ENCODE measurements around the gene GOT2.
A peak's percentile ranks its signal among the peaks of the same experiment; 100 is the strongest.
"Not testable (repeated sequence)": the region's sequence is repeated elsewhere in the genome, so short reads cannot be mapped to it uniquely, and the experiment has no call there.

The GOT2 gene

DNA sequence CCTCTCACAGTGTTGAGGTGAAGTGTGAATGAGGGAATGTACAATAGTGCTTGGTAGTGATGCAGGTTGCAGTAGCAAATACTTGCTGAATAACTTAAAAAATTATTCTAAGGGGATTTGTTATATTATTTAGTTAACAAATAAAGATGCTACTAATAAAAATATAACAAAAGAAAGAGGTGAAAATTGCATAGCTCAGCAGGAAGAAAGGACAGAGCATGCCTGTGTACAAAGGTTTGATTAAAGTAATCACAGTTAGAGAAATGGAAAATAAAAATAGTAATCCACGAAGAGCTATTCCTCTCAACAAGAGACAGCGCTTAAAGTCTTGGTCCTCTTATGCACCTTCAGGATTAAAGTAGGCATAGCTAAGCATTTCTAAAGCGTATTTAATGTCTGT lies 11.0 kb downstream of the GOT2 start:
- DNase-seq (ENCODE audit: extremely low read depth in 1 of 2, low read depth in 1 of 2): no peak

DNA sequence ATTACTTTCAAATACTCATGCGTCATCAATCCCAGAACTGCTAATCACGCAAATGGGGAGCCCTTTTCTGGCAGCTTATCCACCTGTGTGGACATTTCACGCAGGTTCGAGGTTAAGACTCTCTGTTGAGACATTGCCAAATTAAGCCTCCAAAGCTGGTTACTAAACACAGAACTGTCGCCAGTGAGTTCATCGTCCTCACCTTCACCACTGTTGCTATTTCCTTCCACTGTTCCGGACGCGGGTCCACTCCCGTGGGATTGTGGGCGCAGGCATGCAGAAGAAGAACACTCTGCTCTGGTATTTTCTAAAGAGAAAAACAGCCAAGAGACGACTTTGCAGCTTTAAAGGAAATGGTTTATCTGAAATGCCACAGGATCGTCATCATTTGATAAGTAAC lies 16.1 kb downstream of the GOT2 start:
- no peak for DNase-seq (ENCODE audit: extremely low read depth in 1 of 2, low read depth in 1 of 2)

DNA sequence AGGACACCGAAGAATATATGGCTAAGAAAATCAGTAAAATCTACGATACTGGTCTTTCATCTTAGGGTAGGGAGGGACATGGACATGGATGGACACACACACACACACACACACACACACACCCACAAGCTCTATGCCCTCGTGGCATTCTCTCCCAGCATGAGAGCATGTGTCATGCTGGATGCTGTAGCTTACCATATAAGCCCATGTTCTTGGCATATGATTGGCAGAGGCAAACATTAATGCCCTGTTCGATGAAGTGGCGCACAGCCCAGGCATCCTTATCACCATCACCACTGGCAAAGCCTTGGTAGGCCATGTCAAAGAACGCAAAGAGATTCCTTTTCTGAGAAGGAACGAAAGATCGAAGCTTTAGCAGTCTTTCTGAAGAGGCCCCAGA lies 17.6 kb downstream of the GOT2 start:
- no peak for DNase-seq (ENCODE audit: extremely low read depth in 1 of 2, low read depth in 1 of 2)

DNA sequence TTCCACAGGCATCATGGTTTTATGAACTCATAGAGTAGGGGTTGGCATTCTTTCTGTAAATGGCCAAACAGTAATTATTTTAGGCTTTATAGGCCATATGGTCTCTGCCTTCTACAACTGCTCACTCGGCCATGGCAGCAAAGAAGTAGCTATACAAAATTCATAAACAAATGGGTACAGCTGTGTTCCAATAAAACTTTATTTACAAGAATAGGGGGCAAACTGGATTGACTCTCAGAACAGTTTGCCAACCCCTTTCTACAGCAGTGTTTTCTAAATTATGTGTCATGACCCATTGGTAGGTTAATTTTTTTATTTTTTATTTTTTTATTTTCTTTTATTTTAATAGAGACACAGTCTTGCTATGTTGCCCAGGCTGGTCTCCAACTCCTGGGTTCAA lies 20.4 kb downstream of the GOT2 start:
- DNase-seq (ENCODE audit: extremely low read depth in 1 of 2, low read depth in 1 of 2): no peak

DNA sequence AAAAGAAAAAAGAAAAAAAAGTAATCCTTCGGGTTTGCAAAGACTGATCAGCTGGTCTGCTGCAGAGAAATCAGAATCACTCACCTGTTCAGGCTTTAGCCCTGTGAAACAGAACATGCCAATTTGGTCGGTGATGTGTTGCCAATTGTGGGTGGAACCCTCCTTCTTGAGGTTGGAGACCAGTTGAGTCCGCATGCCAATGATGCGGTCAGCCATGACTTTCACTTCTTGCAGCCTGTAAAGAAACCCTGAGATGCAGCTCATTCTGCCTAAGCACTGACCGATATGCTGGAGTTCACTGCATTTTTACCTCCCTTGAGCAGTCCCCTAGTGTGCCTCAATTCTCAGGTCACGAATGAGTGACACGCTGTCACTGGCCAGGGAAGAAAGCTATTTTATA lies 24.8 kb downstream of the GOT2 start:
- DNase-seq (ENCODE audit: extremely low read depth in 1 of 2, low read depth in 1 of 2): no peak

DNA sequence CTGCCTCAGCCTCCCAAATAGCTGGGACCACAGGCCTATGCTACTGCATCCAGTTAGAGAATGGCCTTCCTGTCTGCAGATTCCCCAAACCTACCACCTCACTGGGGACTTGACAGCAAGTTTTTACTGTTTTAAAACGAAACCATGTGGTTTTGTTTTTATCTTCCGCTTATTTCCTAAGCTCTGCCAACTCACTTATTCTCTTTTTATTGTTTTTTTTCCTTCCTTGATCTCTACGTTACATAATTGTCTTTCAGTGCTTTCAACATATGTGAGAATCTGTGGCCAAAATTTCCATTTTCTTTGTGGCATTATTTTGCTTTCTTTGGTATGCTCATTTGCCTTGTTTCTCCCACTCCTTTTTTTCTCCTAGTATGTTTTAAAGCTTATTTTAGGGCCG lies 35.0 kb downstream of the GOT2 start:
- DNase-seq (ENCODE audit: extremely low read depth in 1 of 2, low read depth in 1 of 2): no peak

DNA sequence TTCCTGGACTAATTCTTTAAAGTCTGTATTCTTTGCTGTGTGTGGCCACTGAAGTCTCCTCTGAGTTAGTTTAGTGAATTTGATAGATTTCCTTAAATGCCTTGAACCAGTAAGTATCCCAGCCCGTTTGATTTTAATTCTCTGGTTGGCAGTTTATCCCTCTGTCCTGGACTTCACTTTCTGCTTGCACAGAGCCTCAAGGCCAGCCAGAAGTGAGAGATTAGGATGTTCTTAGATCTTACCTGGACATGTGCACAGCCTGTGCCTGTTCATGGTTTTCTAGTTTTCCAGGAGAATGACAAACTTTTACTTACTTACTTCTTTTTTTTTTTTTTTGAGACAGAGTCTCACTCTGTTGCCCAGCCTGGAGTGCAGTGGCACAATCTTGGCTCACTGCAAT lies 38.7 kb downstream of the GOT2 start:
- no peak for DNase-seq (ENCODE audit: extremely low read depth in 1 of 2, low read depth in 1 of 2)

DNA sequence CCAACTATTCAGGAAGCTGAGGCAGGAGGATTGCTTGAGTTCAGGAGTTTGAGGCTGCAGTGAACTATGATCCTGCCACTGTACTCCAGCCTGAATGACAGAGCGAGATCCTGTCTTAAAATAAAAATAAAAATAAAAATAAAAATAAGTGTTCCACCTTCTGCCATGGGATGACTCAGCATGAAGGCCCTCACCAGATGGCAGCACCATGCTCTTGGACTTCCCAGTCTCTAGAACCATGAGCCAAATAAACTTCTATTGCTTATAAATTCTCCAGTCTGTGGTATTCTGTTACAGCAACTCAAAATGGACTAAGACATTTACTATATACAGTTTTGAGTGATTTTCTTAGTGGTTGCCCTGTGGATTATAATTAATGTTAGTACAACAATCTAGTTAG lies 41.7 kb downstream of the GOT2 start:
- no peak for DNase-seq (ENCODE audit: extremely low read depth in 1 of 2, low read depth in 1 of 2)

DNA sequence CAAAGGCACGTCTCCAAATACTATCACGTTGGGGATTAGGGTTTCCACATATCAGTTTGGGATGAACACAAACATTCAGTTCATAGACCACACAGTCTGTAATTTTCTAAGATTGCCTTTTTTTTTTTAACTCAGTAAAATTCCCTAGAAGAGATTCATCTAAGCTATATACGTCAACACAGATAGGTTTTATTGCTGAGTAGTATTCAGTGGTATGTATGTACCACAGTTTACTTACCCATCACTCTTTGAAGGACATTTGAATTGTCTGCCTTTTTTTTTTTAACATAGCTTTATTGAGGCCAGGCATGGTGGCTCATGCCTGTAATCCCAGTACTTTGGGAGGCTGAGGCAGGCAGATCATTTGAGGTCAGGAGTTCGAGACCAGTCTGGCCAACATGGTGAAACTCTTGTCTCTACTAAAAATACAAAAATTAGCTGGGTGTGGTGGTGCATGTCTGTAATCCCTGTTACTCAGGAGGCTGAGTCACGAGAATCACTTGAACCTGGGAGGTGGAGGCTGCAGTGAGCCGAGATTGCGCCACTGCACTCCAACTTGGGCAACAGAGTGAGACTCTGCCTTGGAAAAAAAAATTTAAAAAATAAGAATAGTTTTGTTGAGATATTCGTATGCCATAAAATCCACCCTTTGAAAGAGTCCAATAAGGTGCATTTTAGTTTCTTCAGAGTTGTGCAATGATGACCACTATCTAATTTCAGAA lies 47.0 kb downstream of the GOT2 start:
- not testable (repeated sequence) for DNase-seq (ENCODE audit: extremely low read depth in 1 of 2, low read depth in 1 of 2)

DNA sequence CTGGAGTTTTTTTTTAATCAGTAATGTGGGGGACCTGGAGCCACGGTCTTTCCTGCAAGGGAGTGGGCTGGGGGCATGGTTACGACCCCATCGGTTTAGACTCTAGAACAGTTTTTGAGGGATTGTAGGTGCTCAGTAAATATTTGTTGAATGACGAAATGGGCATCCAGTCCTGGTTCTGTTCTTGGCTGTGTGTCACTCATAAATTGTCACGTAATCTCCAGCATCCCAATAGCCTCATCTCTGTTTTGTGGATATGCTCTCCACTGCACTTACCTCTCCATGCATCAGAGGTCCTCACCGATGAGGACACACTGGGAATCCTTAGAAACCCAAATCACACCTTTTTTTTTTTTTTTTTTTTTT lies 49.0 kb downstream of the GOT2 start:
- no peak for DNase-seq (ENCODE audit: extremely low read depth in 1 of 2, low read depth in 1 of 2)

DNA sequence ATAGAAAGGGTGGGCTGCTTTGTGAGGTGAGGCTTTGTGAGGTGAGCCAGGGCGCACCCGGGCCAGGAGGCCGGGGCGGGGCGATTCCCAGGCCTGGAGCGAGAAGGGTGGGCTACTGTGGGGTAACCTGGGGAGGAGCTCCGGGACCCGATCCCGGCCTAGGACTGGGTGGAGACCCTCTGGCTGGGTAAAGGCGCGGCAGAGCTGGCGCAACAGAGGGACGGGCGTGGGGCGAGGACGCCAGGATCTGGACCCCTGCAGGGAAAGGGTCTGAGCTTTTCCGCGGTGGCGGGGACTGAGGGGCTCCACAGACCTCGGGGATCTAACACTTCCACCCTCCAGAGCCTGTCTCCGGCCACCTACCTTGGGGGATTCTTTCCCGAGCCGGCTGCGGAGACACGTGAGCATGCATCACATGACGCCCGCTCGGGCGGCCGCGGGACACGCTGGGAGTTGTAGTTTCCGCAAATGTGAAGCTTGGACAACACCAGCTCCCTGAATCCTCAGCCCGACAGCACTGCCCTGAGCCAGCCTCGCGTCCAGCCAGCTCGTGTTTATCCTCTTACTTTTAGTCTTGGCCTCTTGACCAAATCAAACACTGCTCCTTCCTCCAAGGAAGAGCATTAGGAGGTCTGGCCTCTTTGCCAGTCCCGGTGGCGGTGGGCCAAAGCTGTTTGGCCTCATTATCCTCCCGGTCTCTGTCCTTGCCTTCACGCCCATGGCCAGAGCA lies 49.6 kb downstream of the GOT2 start, which contains the start of gene SLC38A7:
Gene SLC38A7, minus strand, starts transcription at position 417 of the 730 bp plus-strand sequence. CDS start 4,644 bp downstream, outside the sequence.
- DNase-seq (ENCODE audit: extremely low read depth in 1 of 2, low read depth in 1 of 2): peak; percentile 53 to 58

DNA sequence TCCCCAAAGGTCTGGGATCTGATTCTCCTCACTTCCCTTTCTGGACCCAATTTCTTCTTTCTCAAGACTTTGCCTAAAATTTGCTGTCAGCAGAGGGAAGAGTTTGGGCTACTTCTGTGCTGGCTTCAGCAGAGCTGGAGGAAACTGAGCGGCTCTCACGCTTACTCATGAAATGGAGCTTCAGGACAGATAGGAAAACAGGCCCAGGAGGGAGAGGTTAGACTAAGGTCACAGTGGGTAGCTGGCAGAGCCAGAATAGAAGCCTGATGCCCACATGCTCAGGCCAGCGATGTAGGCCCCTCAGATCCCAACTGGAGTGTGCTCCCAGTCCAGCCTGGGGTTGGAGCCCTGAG lies 50.1 kb downstream of the GOT2 start:
- DNase-seq (ENCODE audit: extremely low read depth in 1 of 2, low read depth in 1 of 2): no peak

DNA sequence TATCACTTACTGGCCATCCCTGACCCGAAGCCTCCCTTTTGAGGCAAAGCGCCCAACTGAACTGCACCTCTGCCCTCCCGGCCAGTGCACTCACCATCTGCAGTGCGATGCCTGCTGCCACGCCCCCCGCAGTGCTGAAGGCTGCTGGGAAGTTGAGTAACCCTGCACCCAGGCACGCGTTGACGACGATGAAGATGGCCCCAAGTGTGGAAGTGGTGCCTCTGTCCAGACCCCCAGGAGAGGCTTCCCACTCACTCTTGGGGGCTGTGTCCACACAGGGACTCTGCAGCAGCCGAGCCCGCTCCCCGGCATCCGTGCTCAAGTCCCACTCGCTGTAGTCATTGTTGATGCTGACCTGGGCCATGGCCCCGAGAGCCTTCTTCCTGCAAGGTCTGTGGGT lies 54.4 kb downstream of the GOT2 start:
- no peak for DNase-seq (ENCODE audit: extremely low read depth in 1 of 2, low read depth in 1 of 2)

DNA sequence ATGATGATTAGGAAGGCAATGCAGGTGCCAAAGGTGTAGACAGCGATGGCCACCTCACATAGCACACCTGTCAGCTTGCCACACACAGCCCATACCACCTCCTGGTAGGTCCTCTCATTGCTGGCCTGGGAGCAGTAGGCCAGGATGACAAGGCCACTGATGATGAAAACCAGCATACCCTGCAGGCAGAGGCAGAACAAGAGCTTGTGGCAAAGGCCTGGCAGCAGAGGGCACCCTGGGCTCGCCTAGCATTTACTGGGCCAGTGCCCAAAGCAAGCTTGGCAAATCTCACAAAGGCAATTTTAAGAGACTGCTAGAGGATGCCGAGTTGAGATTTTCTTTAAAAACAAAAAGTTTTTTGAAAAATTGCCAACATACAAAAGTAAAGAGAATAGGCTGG lies 55.4 kb downstream of the GOT2 start:
- DNase-seq (ENCODE audit: extremely low read depth in 1 of 2, low read depth in 1 of 2): no peak

DNA sequence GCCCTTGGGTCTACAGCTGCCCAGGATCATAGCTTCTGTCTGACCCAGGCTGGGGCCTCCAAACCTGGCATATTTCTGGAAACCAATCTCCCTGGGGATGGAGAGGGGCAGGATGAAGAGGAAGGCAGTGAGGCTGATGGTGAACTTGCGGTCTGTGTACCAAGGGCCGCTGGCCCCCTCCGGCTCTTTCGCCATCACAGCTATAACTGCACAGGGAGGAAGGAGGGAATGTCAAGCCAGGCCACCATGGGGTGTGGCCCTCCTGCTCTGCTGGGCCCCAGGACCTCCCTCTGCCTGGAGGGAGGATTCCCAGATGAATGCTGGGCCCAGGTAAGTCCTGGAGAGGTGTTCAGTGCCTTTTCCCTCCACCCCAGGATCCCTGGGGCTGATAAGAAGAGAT lies 55.8 kb downstream of the GOT2 start:
- no peak for DNase-seq (ENCODE audit: extremely low read depth in 1 of 2, low read depth in 1 of 2)

DNA sequence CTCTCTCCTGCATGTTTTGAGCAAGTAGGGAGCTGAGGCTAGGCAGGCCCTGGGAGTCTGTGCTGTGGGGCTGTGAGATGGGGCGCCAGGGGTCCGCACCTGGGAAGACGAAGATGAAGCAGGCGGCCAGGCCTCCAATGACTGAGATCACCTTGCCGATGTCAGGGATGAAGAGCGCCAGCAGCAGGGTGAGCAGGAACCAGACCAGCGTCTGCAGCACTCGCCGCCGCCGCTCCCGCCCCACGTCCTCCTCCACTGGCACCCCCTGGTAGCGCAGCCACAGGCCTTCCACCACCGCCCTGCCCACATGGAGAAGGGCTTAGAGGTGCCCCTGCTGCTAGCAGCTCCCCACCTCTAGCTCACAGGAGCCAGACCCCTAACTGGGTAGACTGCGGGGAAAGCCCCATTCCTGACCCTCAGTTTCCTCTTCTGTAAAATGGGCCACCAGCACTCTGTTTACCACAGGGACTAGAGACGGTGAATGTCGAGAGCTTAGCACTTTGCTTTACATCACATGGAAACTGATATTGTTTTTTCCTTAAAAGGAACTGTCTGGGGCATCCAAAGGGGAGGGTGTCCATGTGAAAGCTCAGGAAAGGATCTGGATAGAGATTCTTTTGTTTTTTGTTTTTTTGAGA lies 63.1 kb downstream of the GOT2 start:
- DNase-seq (ENCODE audit: extremely low read depth in 1 of 2, low read depth in 1 of 2): no peak

DNA sequence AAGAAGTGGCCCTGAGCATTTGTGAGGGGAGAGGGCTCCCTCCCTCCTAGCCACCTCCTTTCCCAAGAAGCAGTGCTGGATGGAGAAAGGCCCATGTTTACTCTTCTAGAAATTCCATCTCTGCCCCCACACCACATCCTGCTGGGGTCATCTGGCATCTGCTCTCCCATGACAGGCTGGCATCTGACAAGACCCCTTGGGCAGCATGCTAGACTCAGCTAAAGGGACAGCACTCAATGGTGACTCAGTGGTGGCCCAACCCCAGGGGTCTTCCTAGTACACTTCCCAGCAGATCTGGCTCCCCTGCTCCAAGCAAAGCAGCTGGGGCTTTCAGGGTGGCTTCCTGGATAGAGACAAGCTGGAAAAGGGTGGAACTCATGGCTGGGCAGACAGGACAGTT lies 63.9 kb downstream of the GOT2 start:
- no peak for DNase-seq (ENCODE audit: extremely low read depth in 1 of 2, low read depth in 1 of 2)

DNA sequence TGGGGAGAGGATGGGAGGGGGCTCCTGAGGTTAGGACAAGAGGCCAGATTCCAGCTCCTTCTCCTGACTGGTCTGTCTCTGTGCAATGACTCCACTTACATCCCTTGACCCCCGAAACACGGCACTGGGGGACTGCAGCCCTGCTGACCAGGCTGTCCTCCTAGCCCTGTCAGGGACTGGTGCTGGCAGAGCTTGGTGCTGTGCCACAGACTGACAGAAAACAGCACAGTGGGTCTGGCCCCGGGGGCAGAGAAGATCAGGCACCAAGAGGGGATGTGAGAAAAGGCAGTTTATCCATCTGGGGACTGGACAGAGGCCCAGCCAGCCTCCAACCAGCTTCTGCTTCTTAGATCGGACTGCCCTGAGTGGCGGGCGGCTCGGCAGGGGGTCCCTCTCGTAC lies 68.9 kb downstream of the GOT2 start:
- no peak for DNase-seq (ENCODE audit: extremely low read depth in 1 of 2, low read depth in 1 of 2)

DNA sequence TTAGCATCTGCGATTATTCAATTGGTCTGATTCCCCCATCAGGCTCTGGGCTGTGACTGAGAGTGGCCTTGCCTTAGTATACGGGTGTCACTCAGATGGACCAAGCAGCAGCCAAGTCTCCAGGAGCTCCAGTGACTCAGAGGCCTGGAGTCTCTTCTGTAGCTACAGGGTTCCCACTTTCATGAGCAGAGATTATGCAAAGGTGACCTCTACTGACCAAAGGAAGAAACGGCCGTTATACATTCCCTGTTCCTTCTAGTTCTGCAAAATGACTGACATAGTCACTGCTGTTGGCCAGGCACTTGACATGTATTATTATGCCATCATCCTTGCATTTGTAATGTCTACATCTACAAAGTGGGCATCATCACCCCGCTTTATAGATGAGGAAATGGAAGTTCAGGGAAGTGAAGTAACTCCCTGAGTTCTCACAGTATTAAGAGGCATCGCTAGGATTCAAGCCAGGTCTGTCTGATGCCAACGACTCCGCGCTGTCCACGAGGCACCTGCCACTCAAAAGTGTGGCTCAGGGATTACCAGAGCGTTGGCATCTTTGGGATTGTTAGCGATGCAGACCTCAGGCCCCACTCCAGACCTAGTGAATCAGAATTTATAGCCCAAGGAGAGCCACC lies 72.8 kb downstream of the GOT2 start:
- no peak for DNase-seq (ENCODE audit: extremely low read depth in 1 of 2, low read depth in 1 of 2)

DNA sequence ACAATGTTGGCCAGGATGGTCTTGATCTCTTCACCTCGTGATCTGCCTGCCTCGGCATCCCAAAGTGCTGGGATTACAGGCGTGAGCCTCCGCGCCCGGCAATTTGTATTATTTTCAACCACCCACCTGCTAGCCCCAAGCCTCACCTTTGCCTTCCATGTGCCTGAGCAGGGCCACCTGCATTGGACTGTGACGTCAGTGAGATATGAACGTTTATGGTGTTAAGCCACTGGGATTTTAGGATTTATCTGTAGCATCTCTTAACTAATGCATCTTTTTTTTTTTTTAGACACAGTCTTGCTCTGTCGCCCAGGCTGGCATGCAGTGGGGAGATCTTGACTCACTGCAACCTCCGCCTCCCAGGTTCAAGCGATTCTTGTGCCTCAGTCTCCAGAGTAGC lies 74.2 kb downstream of the GOT2 start:
- not testable (repeated sequence) for DNase-seq (ENCODE audit: extremely low read depth in 1 of 2, low read depth in 1 of 2)

DNA sequence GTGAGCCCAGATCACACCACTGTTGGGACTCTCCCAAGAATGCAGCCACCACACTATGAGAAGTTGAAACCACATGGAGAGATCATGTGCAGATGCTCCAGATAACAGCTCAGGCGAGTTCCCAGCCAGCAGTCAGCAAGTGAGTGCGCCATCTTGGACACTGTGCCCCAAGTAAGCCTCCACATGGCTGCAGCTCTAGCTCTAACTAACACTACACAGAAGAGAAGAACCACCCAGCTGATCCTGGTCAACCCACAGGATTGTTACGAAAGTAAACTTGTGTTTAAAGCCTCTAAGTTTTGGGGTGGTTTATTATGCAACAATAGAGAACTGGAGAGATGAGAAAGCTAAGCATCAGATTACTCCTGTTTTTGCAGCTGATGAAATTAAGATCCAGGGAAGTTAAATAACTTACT lies 75.3 kb downstream of the GOT2 start:
- no peak for DNase-seq (ENCODE audit: extremely low read depth in 1 of 2, low read depth in 1 of 2)

Data from stimulated activated CD8-positive, alpha-beta memory T cell treated with anti-CD3 and anti-CD28 coated beads, Interleukin-7, amount 100 ng/mL, for 48 hours (primary cell).